Neural progenitor cell (in vitro differentiated cells): ENCODE results near the gene VTI1A.

Experiments
- EZH2 ChIP-seq: fragments of 200-600 bp; sonication (generic); IDR thresholded peaks from 2 replicates; pipeline ENCODE4 v1.6.1; 2017; ENCODE audit warnings: antibody characterized with exemption, mild to moderate bottlenecking, moderate library complexity
- TF ChIP-seq, protein P1 (sequence below): fragments of 200-600 bp; sonication (generic); IDR thresholded peaks from 2 replicates; pipeline ENCODE4 v1.5.1; 2017; ENCODE audit warnings: antibody characterized with exemption, mild to moderate bottlenecking

DNA sequence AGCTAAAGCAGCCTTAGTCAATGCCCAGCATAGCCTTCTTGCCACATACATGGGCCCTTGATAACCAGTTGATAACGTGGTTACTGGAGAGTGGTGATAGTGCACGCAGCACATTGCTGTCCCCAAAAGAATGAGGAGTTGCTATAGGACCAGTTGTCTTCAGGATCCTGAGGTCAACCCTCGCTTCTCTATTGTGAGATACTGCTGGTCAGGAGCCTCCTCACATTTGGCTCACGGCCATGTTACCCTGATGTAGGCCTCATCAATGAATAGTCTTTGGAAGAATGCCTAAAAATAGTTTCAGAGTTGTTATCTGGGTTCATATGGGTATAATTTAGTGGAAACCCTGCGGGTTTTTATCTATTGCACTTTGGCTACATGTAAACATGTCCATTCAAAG lies 230.7 kb downstream of the VTI1A start:
- TF ChIP-seq, protein P1, sequence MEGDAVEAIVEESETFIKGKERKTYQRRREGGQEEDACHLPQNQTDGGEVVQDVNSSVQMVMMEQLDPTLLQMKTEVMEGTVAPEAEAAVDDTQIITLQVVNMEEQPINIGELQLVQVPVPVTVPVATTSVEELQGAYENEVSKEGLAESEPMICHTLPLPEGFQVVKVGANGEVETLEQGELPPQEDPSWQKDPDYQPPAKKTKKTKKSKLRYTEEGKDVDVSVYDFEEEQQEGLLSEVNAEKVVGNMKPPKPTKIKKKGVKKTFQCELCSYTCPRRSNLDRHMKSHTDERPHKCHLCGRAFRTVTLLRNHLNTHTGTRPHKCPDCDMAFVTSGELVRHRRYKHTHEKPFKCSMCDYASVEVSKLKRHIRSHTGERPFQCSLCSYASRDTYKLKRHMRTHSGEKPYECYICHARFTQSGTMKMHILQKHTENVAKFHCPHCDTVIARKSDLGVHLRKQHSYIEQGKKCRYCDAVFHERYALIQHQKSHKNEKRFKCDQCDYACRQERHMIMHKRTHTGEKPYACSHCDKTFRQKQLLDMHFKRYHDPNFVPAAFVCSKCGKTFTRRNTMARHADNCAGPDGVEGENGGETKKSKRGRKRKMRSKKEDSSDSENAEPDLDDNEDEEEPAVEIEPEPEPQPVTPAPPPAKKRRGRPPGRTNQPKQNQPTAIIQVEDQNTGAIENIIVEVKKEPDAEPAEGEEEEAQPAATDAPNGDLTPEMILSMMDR, result no peak
- no peak for TF ChIP-seq EZH2
